WTC11 (cell line): Measurements from ENCODE around the gene MTREX. TPM values are rescaled to one million over a fixed set of nuclear protein-coding genes. Genes with fewer than 3 reads are reported as not detected.

ENCODE experiments used
- ATAC-seq: fragments of 200-7000 bp; cut with Tn5 transposase; 2 replicates; pipeline ENCODE4 v1.10.0; 2021; ENCODE audit warnings: mild to moderate bottlenecking, moderate library complexity
- CTCF ChIA-PET: fragments of 300-600 bp; sonication (Branson Sonifier 250); formaldehyde crosslinking; loops from one replicate; lab custom pipeline; 2021; ENCODE audit warnings: antibody characterized with exemption; lab: Charles Lee
- POLR2A ChIA-PET: fragments of 350-600 bp; sonication (Branson Sonifier 250); formaldehyde crosslinking; loops from one replicate; lab custom pipeline; 2021; ENCODE audit warnings: antibody characterized with exemption; lab: Charles Lee
- DNase-seq: peaks from one replicate; pipeline ENCODE4 v3.0.0; 2021; ENCODE audit warnings: low spot score
- H3K27ac Mint-ChIP-seq: 2 replicates; pipeline ENCODE4 v1.8.0; 2021; ENCODE audit warnings: mixed read lengths
- H3K27me3 Mint-ChIP-seq: 2 replicates; pipeline ENCODE4 v1.8.0; 2021; ENCODE audit warnings: low read depth, mild to moderate bottlenecking, moderate library complexity, mixed read lengths
- H3K36me3 Mint-ChIP-seq: 2 replicates; pipeline ENCODE4 v1.8.0; 2021; ENCODE audit warnings: mixed read lengths
- H3K4me1 Mint-ChIP-seq: 2 replicates; pipeline ENCODE4 v1.8.0; 2022; ENCODE audit warnings: mixed read lengths
- H3K4me3 Mint-ChIP-seq: 2 replicates; pipeline ENCODE4 v1.8.0; 2021; ENCODE audit warnings: mild to moderate bottlenecking, moderate library complexity, mixed read lengths
- H3K9me3 Mint-ChIP-seq: 2 replicates; pipeline ENCODE4 v1.8.0; 2021; ENCODE audit warnings: mixed read lengths
- ATF1 ChIP-seq: sonication (generic); formaldehyde crosslinking; IDR thresholded peaks from 2 replicates; pipeline ENCODE4 v1.8.1; 2023; ENCODE audit warnings: mild to moderate bottlenecking, moderate library complexity, missing genetic modification reagents
- CREM ChIP-seq: sonication (generic); formaldehyde crosslinking; IDR thresholded peaks from 2 replicates; pipeline ENCODE4 v1.8.1; 2022; ENCODE audit warnings: mild to moderate bottlenecking, missing genetic modification reagents, moderate library complexity
- ESRRA ChIP-seq: sonication (generic); formaldehyde crosslinking; IDR thresholded peaks from 2 replicates; pipeline ENCODE4 v1.8.1; 2022; ENCODE audit warnings: mild to moderate bottlenecking, missing genetic modification reagents, borderline replicate concordance
- FOXJ3 ChIP-seq: sonication (generic); formaldehyde crosslinking; IDR thresholded peaks from 2 replicates; pipeline ENCODE4 v1.9.0; 2021; ENCODE audit warnings: missing genetic modification reagents, mild to moderate bottlenecking, borderline replicate concordance
- GRHL2 ChIP-seq: fragments of 250-450 bp; sonication (Bioruptor Pico); IDR thresholded peaks from 2 replicates; pipeline ENCODE4 v1.8.0; 2022; ENCODE audit warnings: mild to moderate bottlenecking, moderate library complexity; ENCODE audit not compliant: insufficient replicate concordance, severe bottlenecking
- HMGA2 ChIP-seq: fragments of 250-450 bp; sonication (Bioruptor Pico); IDR thresholded peaks from 2 replicates; pipeline ENCODE4 v1.4.0; 2021; ENCODE audit warnings: mild to moderate bottlenecking, moderate library complexity
- JAZF1 ChIP-seq: fragments of 250-450 bp; sonication (Bioruptor Pico); IDR thresholded peaks from 2 replicates; pipeline ENCODE4 v1.9.0; 2021; ENCODE audit warnings: moderate library complexity, mild to moderate bottlenecking, inconsistent platforms
- MXD4 ChIP-seq: fragments of 250-450 bp; sonication (Bioruptor Pico); IDR thresholded peaks from 2 replicates; pipeline ENCODE4 v1.8.0; 2021; ENCODE audit warnings: mild to moderate bottlenecking, moderate library complexity, borderline replicate concordance
- PRRX2 ChIP-seq: fragments of 250-450 bp; sonication (Bioruptor Pico); IDR thresholded peaks from 2 replicates; pipeline ENCODE4 v1.8.0; 2021; ENCODE audit warnings: mild to moderate bottlenecking
- SMAD4 ChIP-seq: sonication (generic); formaldehyde crosslinking; IDR thresholded peaks from 2 replicates; pipeline ENCODE4 v1.8.0; 2022; ENCODE audit warnings: mild to moderate bottlenecking, missing genetic modification reagents
- SOX15 ChIP-seq: fragments of 250-450 bp; sonication (Bioruptor Pico); IDR thresholded peaks from 2 replicates; pipeline ENCODE4 v1.9.0; 2021; ENCODE audit warnings: mild to moderate bottlenecking
- TCF7 ChIP-seq: sonication (generic); formaldehyde crosslinking; IDR thresholded peaks from 2 replicates; pipeline ENCODE4 v1.8.0; 2022; ENCODE audit warnings: mild to moderate bottlenecking, low read depth, missing genetic modification reagents, moderate library complexity
- ZNF317 ChIP-seq: sonication (generic); formaldehyde crosslinking; IDR thresholded peaks from 2 replicates; pipeline ENCODE4 v1.8.1; 2023; ENCODE audit warnings: low read depth, mild to moderate bottlenecking, moderate library complexity, missing genetic modification reagents, borderline replicate concordance
- ZNF396 ChIP-seq: fragments of 250-450 bp; sonication (Bioruptor Pico); IDR thresholded peaks from 2 replicates; pipeline ENCODE4 v1.8.0; 2021; ENCODE audit warnings: mild to moderate bottlenecking, moderate library complexity, borderline replicate concordance
- total RNA-seq: library from RNA; stranded (reverse); gene quantifications from 3 replicates; pipeline ENCODE4 v1.2.3, GENCODE V29; 2021
- TF ChIP-seq, protein P1 (sequence below): sonication (generic); formaldehyde crosslinking; IDR thresholded peaks from 2 replicates; pipeline ENCODE4 v1.8.0; 2022; ENCODE audit warnings: mild to moderate bottlenecking, missing genetic modification reagents
- TF ChIP-seq, protein P2 (sequence below): sonication (generic); formaldehyde crosslinking; conservative IDR thresholded peaks from 2 replicates; pipeline ENCODE4 v1.8.1; 2023; ENCODE audit warnings: mild to moderate bottlenecking, low read depth, missing genetic modification reagents, moderate library complexity
- TF ChIP-seq, protein P3 (sequence below): sonication (generic); formaldehyde crosslinking; IDR thresholded peaks from 2 replicates; pipeline ENCODE4 v1.8.1; 2022; ENCODE audit warnings: mild to moderate bottlenecking, missing genetic modification reagents, moderate library complexity, borderline replicate concordance
- TF ChIP-seq, protein P4 (sequence below): sonication (generic); formaldehyde crosslinking; IDR thresholded peaks from 2 replicates; pipeline ENCODE4 v1.8.1; 2022; ENCODE audit warnings: mild to moderate bottlenecking, moderate library complexity, missing genetic modification reagents
- TF ChIP-seq, protein P5 (sequence below): fragments of 250-450 bp; sonication (Bioruptor Pico); conservative IDR thresholded peaks from 2 replicates; pipeline ENCODE4 v1.9.0; 2021; ENCODE audit warnings: mild to moderate bottlenecking
- TF ChIP-seq, protein P6 (sequence below): sonication (generic); formaldehyde crosslinking; IDR thresholded peaks from 2 replicates; pipeline ENCODE4 v1.8.1; 2022; ENCODE audit warnings: low read depth, mild to moderate bottlenecking, moderate library complexity, missing genetic modification reagents, borderline replicate concordance
- TF ChIP-seq, protein P7 (sequence below): sonication (generic); formaldehyde crosslinking; IDR thresholded peaks from 2 replicates; pipeline ENCODE4 v1.8.1; 2023; ENCODE audit warnings: mild to moderate bottlenecking, missing genetic modification reagents, borderline replicate concordance

MTREX gene
- total RNA-seq, 1 experiment from 2014 or later, result 110 TPM

DNA sequence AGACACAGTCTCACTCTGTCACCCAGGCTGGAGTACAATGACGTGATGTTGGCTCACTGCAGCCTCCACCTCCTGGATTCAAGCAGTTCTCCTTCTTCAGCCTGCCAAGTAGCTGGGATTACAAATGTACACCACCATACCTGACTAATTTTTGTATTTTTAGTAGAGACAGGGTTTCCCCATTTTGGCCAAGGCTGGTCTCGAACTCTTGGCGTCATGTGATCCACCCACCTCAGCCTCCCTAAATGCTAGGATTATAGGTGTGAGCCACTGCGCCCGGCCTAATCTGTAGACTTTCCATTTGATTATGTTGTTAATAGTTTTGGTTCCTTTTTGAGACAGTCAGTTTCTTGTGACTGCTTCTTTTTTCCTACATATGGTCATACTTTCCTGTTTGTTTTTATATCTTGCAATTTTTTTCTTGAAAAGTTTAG is 31.0 kb downstream of the MTREX start:
- no peak for TF ChIP-seq ATF1 (CRISPR knock-in tag)
- TF ChIP-seq GRHL2, result no peak
- TF ChIP-seq, protein P1, sequence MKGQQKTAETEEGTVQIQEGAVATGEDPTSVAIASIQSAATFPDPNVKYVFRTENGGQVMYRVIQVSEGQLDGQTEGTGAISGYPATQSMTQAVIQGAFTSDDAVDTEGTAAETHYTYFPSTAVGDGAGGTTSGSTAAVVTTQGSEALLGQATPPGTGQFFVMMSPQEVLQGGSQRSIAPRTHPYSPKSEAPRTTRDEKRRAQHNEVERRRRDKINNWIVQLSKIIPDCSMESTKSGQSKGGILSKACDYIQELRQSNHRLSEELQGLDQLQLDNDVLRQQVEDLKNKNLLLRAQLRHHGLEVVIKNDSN (CRISPR knock-in tag), result no peak
- TF ChIP-seq JAZF1, result no peak
- TF ChIP-seq, protein P2, sequence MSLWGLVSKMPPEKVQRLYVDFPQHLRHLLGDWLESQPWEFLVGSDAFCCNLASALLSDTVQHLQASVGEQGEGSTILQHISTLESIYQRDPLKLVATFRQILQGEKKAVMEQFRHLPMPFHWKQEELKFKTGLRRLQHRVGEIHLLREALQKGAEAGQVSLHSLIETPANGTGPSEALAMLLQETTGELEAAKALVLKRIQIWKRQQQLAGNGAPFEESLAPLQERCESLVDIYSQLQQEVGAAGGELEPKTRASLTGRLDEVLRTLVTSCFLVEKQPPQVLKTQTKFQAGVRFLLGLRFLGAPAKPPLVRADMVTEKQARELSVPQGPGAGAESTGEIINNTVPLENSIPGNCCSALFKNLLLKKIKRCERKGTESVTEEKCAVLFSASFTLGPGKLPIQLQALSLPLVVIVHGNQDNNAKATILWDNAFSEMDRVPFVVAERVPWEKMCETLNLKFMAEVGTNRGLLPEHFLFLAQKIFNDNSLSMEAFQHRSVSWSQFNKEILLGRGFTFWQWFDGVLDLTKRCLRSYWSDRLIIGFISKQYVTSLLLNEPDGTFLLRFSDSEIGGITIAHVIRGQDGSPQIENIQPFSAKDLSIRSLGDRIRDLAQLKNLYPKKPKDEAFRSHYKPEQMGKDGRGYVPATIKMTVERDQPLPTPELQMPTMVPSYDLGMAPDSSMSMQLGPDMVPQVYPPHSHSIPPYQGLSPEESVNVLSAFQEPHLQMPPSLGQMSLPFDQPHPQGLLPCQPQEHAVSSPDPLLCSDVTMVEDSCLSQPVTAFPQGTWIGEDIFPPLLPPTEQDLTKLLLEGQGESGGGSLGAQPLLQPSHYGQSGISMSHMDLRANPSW (CRISPR knock-in tag), result no peak
- TF ChIP-seq, protein P3, sequence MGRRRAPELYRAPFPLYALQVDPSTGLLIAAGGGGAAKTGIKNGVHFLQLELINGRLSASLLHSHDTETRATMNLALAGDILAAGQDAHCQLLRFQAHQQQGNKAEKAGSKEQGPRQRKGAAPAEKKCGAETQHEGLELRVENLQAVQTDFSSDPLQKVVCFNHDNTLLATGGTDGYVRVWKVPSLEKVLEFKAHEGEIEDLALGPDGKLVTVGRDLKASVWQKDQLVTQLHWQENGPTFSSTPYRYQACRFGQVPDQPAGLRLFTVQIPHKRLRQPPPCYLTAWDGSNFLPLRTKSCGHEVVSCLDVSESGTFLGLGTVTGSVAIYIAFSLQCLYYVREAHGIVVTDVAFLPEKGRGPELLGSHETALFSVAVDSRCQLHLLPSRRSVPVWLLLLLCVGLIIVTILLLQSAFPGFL (CRISPR knock-in tag), result no peak
- no peak for TF ChIP-seq ZNF396 (CRISPR knock-in tag)
- no peak for TF ChIP-seq TCF7 (CRISPR knock-in tag)
- TF ChIP-seq ZNF317 (CRISPR knock-in tag), result no peak
- TF ChIP-seq FOXJ3 (CRISPR knock-in tag), result no peak
- TF ChIP-seq, protein P4, sequence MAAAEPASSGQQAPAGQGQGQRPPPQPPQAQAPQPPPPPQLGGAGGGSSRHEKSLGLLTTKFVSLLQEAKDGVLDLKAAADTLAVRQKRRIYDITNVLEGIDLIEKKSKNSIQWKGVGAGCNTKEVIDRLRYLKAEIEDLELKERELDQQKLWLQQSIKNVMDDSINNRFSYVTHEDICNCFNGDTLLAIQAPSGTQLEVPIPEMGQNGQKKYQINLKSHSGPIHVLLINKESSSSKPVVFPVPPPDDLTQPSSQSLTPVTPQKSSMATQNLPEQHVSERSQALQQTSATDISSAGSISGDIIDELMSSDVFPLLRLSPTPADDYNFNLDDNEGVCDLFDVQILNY (CRISPR knock-in tag), result no peak
- TF ChIP-seq SMAD4, result no peak
- TF ChIP-seq, protein P5, sequence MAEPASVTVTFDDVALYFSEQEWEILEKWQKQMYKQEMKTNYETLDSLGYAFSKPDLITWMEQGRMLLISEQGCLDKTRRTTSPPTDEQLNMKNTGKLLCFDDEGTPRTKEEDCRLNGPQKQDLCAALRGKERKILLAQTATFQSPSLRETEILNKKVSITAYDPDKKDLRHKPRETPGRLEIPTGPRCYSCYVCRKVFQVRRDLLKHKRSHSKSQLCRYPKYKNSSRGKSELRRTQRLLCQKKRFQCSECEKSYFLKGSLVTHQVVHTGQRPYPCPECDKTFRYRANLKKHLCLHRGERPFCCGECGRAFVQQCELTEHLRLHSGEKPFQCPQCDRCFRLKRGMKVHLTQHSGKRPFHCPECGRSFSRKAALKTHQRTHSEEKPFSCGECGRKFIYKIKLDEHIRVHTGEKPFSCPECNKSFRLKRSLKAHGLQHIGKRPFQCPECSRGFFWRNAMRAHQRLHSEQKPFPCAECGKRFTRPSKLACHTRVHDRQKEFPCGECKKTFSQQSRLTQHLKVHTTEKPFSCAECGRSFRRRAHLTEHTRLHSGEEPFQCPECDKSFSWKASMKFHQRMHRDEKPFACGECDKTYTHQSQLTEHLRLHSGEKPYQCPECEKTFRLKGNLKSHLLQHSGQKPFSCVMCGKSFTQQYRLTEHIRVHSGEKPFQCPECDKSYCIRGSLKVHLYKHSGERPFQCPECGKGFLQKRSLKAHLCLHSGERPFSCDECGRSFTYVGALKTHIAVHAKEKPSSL, result no peak
- H3K36me3 Mint-ChIP-seq, result peaks cover 8% of the 10 kb centered on the region
- DNase-seq (no peak), ATAC-seq (no peak)
- ChIA-PET POLR2A (no interaction called here), CTCF (interaction anchor here (1.0 kb wide), 1 partner anchor 353 kb away, joined by 3 read pairs; no protein-coding TSS in a partner anchor)
- H3K4me1 Mint-ChIP-seq, result no peaks in the 10 kb centered on the region
- H3K9me3 Mint-ChIP-seq, result no peaks in the 10 kb centered on the region
- no peak overlapping the region for H3K4me3 Mint-ChIP-seq
- H3K27ac Mint-ChIP-seq, result no peak overlapping the region
- H3K27me3 Mint-ChIP-seq, result no peaks in the 10 kb centered on the region

DNA sequence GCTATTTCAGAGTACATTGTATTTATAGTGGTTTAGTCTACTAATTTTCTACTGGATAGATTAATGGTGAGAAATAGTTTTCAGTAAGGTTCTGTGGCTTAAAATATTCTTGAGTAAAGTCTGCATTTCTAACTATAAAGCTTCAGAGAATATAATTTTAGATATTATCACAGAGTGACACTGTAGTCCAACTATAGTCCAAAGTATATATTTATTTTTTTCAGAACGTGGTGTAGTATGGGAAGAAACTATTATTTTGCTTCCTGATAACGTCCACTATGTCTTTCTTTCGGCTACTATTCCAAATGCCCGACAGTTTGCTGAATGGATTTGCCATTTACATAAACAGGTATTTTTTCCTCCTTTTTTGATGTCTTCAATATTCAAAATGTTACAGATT is 35.3 kb downstream of the MTREX start:
- Mint-ChIP-seq H3K9me3 (no peaks in the 10 kb centered on the region), H3K4me1 (no peaks in the 10 kb centered on the region), H3K27ac (peak overlapping the region; percentile 71; the same call in 1 of the 2 replicates), H3K27me3 (no peaks in the 10 kb centered on the region), H3K36me3 (peaks cover 43% of the 10 kb centered on the region), H3K4me3 (no peak overlapping the region)
- POLR2A ChIA-PET, result no interaction called here
- DNase-seq (no peak), ATAC-seq (no peak)
- CTCF ChIA-PET, result interaction anchor here (2.4 kb wide), 1 partner anchor 348 kb away, joined by 6 read pairs; no protein-coding TSS in a partner anchor
- TF ChIP-seq ZNF317 (CRISPR knock-in tag), result no peak
- TF ChIP-seq SOX15 (CRISPR knock-in tag), result no peak
- no peak for TF ChIP-seq MXD4 (CRISPR knock-in tag)
- no peak for TF ChIP-seq GRHL2
- TF ChIP-seq, protein P6, sequence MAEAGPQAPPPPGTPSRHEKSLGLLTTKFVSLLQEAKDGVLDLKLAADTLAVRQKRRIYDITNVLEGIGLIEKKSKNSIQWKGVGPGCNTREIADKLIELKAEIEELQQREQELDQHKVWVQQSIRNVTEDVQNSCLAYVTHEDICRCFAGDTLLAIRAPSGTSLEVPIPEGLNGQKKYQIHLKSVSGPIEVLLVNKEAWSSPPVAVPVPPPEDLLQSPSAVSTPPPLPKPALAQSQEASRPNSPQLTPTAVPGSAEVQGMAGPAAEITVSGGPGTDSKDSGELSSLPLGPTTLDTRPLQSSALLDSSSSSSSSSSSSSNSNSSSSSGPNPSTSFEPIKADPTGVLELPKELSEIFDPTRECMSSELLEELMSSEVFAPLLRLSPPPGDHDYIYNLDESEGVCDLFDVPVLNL (CRISPR knock-in tag), result no peak
- TF ChIP-seq PRRX2 (CRISPR knock-in tag), result no peak
- TF ChIP-seq CREM (CRISPR knock-in tag), result no peak
- TF ChIP-seq ESRRA (CRISPR knock-in tag), result no peak
- TF ChIP-seq, protein P7, sequence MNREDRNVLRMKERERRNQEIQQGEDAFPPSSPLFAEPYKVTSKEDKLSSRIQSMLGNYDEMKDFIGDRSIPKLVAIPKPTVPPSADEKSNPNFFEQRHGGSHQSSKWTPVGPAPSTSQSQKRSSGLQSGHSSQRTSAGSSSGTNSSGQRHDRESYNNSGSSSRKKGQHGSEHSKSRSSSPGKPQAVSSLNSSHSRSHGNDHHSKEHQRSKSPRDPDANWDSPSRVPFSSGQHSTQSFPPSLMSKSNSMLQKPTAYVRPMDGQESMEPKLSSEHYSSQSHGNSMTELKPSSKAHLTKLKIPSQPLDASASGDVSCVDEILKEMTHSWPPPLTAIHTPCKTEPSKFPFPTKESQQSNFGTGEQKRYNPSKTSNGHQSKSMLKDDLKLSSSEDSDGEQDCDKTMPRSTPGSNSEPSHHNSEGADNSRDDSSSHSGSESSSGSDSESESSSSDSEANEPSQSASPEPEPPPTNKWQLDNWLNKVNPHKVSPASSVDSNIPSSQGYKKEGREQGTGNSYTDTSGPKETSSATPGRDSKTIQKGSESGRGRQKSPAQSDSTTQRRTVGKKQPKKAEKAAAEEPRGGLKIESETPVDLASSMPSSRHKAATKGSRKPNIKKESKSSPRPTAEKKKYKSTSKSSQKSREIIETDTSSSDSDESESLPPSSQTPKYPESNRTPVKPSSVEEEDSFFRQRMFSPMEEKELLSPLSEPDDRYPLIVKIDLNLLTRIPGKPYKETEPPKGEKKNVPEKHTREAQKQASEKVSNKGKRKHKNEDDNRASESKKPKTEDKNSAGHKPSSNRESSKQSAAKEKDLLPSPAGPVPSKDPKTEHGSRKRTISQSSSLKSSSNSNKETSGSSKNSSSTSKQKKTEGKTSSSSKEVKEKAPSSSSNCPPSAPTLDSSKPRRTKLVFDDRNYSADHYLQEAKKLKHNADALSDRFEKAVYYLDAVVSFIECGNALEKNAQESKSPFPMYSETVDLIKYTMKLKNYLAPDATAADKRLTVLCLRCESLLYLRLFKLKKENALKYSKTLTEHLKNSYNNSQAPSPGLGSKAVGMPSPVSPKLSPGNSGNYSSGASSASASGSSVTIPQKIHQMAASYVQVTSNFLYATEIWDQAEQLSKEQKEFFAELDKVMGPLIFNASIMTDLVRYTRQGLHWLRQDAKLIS (CRISPR knock-in tag), result no peak
- no peak for TF ChIP-seq HMGA2 (CRISPR knock-in tag)
